Keratinocyte (primary cell): ENCODE measurements around the gene ANKS1A.

ENCODE experiments used
- EZH2 ChIP-seq: IDR thresholded peaks from one replicate; pipeline ENCODE4 v1.6.1; 2012; ENCODE audit warnings: inconsistent platforms, mild to moderate bottlenecking, low read length, moderate library complexity
- TF ChIP-seq, protein P1 (sequence below), 3 experiments: IDR thresholded peaks in 1 of 3; conservative IDR thresholded peaks in 1 of 3; optimal IDR thresholded peaks in 1 of 3; 2 replicates in 2 of 3; 3 replicates in 1 of 3; pipeline versions ENCODE3 to v1.5.1; 2011; ENCODE audit warnings: low read length in 3 of 3, mild to moderate bottlenecking in 3 of 3, moderate library complexity in 2 of 3, control low read depth in 1 of 3, inconsistent platforms in 1 of 3; ENCODE audit not compliant: insufficient read depth in 2 of 3; ENCODE audit errors: extremely low read depth in 1 of 3

DNA sequence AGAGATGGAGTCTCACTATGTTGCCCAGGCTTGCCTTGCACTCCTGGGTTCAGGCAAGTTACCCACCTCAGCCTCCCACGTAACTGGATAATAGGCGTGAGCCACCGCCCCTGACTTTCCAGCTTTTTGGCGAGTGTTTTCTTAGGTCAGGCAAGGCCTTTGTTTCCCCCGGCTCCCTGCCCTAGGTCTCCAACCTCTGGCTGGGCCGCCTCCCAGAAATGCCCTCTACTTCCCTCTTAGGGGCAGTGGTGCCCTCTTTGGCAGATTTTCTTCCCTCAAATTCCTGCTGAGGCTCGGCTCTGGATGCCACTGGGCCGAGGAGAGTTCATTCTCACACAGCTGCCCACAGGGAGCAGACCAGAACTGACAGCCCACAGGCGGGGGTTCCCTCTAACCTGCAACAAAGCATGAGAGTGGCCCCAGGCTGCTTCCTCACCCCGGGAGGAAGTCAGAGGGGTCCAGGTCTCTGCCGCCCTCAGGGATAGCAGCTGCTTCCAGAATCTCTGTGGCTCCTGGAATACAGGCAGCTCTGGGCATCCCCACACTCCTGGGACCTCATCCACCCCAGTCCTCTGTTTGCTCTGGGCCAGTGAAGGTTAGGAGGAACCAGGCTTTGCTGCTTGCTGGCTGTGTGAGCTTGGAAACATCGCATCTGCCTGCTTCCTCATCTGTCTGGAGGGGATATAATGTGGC, 195.6 kb downstream of the ANKS1A start:
- no peak for TF ChIP-seq EZH2
- TF ChIP-seq, protein P1, sequence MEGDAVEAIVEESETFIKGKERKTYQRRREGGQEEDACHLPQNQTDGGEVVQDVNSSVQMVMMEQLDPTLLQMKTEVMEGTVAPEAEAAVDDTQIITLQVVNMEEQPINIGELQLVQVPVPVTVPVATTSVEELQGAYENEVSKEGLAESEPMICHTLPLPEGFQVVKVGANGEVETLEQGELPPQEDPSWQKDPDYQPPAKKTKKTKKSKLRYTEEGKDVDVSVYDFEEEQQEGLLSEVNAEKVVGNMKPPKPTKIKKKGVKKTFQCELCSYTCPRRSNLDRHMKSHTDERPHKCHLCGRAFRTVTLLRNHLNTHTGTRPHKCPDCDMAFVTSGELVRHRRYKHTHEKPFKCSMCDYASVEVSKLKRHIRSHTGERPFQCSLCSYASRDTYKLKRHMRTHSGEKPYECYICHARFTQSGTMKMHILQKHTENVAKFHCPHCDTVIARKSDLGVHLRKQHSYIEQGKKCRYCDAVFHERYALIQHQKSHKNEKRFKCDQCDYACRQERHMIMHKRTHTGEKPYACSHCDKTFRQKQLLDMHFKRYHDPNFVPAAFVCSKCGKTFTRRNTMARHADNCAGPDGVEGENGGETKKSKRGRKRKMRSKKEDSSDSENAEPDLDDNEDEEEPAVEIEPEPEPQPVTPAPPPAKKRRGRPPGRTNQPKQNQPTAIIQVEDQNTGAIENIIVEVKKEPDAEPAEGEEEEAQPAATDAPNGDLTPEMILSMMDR (optimal IDR thresholded peaks at IDR 0.05 in 1 of 3, IDR thresholded peaks at IDR 0.05 in 1 of 3, conservative IDR thresholded peaks at IDR 0.05 in 1 of 3; ENCODE audit: extremely low read depth in 1 of 3, insufficient read depth in 2 of 3, low read length in 3 of 3): no peak
